CD4-positive, alpha-beta T cell treated with Interleukin-15 for 1 hour (primary cell): Measurements from ENCODE around the gene ELAVL1.
A peak's percentile ranks its signal among the peaks of the same experiment; 100 is the strongest.
"Not testable (repeated sequence)": the region's sequence is repeated elsewhere in the genome, so short reads cannot be mapped to it uniquely, and the experiment has no call there.

ENCODE experiments used
- DNase-seq: peaks from one replicate; pipeline ENCODE4 v3.0.0-alpha.2; 2020

ELAVL1 gene

GRCh38 chr19:7968008-7968795 lies 37.2 kb downstream of the ELAVL1 start:
- no peak for DNase-seq

GRCh38 chr19:7965921-7966665 lies 39.3 kb downstream of the ELAVL1 start:
- DNase-seq: no peak

GRCh38 chr19:7965259-7965841 lies 40.1 kb downstream of the ELAVL1 start:
- DNase-seq: no peak

- no peak for DNase-seq
These were observed 41.9 kb downstream of the ELAVL1 start for GRCh38 chr19:7963566-7963965.

- no peak for DNase-seq
These were observed 42.7 kb downstream of the ELAVL1 start for GRCh38 chr19:7962644-7963268.

GRCh38 chr19:7961920-7962626 lies 43.4 kb downstream of the ELAVL1 start:
- DNase-seq: no peak

GRCh38 chr19:7961082-7961481 lies 44.4 kb downstream of the ELAVL1 start:
- DNase-seq: not testable (repeated sequence)

GRCh38 chr19:7959211-7959610 lies 46.2 kb downstream of the ELAVL1 start:
- no peak for DNase-seq

- DNase-seq: no peak
These were observed 49.7 kb downstream of the ELAVL1 start for GRCh38 chr19:7955696-7956095.

GRCh38 chr19:7953576-7953975 lies 51.9 kb downstream of the ELAVL1 start:
- no peak for DNase-seq

GRCh38 chr19:7953060-7953459 lies 52.4 kb downstream of the ELAVL1 start:
- no peak for DNase-seq

- DNase-seq: no peak
These were observed 57.5 kb downstream of the ELAVL1 start for GRCh38 chr19:7947939-7948338.

GRCh38 chr19:7944177-7944761 lies 61.2 kb downstream of the ELAVL1 start:
- peak; percentile 85 for DNase-seq

- DNase-seq: peak; percentile 99
These were observed 61.8 kb downstream of the ELAVL1 start, which contains the start of gene TIMM44 for GRCh38 chr19:7943444-7944176. Gene TIMM44, minus strand, starts transcription at chr19:7943666. Its CDS starts 15 bp downstream, at chr19:7943651.

GRCh38 chr19:7942981-7943443 lies 62.4 kb downstream of the ELAVL1 start:
- no peak for DNase-seq

- DNase-seq: no peak
These were observed 63.4 kb downstream of the ELAVL1 start for GRCh38 chr19:7941895-7942596.

- DNase-seq: no peak
These were observed 64.6 kb downstream of the ELAVL1 start for GRCh38 chr19:7940841-7941240.

GRCh38 chr19:7934766-7935165 lies 70.7 kb downstream of the ELAVL1 start:
- DNase-seq: no peak

- DNase-seq: no peak
These were observed 71.4 kb downstream of the ELAVL1 start for GRCh38 chr19:7933828-7934725.

GRCh38 chr19:7933411-7933810 lies 72.0 kb downstream of the ELAVL1 start:
- DNase-seq: no peak
